Activated naive CD4-positive, alpha-beta T cell treated with Interleukin-2 at 50 U/mL for 16 hours (primary cell): ENCODE measurements around the gene GLB1L3.
"Not testable (repeated sequence)": the region's sequence is repeated elsewhere in the genome, so short reads cannot be mapped to it uniquely, and the experiment has no call there.

Experiments
- DNase-seq: peaks from one replicate; pipeline ENCODE4 v3.0.0-alpha.2; 2020

The GLB1L3 gene

GRCh38 chr11:134317103-134317502 lies 40.9 kb downstream of the GLB1L3 start:
- DNase-seq: no peak

DNA sequence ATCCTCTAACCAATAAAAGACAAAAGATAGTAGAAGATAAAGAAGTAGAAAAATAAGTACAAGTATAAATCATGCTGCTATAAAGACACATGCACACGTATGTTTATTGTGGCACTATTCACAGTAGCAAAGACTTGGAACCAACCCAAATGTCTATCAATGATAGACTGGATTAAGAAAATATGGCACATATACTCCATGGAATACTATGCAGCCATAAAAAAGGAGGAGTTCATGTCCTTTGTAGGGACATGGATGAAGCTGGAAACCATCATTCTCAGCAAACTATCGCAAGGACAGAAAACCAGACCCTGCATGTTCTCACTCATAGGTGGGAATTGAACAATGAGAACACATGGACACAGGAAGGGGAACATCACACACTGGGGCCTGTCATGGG lies 45.2 kb downstream of the GLB1L3 start:
- not testable (repeated sequence) for DNase-seq

GRCh38 chr11:134322553-134322952 lies 46.4 kb downstream of the GLB1L3 start:
- DNase-seq: no peak

DNA sequence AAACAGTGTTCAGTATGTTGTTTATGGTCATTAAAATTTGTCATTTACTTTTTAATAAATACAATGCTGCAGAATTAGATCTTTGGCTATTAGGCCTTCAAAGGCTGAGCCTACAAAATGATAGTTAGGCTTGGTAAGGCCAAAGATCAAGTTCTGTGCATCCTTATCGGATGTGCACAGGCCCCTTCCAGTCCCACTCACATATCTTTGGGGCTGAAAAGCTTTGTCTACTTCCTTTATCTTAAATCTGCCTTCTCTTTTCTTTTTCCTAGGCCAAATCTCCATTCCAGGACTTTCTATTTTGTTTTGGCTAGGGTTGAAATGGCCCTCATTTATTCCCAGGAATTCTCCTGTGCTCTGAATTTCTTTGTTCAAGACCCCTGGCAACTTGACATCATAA lies 52.3 kb downstream of the GLB1L3 start:
- DNase-seq: no peak

DNA sequence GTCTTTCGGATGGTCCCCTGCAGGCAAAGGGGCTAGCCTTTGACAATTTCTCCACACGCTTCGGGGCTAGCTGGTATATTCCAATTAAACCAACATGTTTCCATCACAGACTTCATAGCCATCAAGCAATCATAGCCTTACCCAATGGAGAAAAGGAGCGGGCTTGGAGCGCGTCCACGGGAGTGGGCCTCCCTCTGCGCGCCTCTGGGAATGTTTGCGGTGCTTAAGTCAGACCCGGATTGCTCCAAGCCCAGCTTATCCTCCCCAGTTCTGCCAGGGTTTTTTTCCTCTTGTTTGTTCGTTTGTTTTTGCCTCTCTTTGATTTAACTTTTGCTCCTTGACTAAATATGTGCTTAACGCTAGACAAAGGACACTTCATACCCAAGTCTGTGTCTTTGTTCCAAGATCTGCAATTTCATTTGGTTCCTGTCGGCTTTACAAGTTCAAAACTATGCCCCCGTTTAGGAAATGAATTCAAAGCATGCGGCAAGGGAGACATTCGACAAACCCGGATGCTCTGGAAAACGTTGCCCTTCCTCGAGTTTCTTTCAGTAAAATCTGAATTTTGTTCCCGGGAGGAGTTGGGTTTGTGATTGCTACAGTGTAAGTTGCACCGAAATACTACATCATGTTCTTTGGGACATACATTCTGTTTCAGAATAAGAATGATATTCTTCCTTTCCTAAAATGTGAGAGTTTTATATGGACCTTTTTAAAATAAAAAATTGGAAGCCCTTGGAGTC lies 54.6 kb downstream of the GLB1L3 start:
- DNase-seq: no peak

GRCh38 chr11:134331354-134332188 lies 55.4 kb downstream of the GLB1L3 start, which contains the start of gene GLB1L2:
GLB1L2 (plus strand) TSS chr11:134331988; CDS start chr11:134332062, 74 bp downstream.
- peak; percentile 80 for DNase-seq

DNA sequence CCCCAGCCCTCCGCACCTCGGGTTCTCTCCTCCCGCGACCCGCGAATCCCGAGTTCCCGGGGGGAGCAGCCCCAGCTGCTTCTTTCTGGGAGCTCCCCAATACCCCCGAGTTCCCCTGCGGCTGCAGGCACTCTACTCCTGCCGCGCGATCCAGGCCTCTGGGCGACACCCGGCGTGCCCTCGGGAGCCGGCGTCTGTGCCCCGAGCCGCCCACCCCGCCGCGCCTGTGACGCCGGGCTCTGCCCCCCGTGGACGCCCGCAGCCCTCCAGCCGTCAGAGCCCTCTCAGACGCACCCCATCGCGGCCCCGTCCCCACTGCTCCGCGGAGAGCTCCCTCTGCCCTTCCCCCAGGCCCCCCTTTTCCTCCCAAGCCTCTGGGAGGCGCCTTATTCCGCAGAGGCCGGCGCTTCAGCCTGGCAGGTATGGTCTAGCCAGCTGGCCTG lies 56.0 kb downstream of the GLB1L3 start:
- DNase-seq: no peak

GRCh38 chr11:134332782-134333181 lies 56.6 kb downstream of the GLB1L3 start:
- no peak for DNase-seq

GRCh38 chr11:134333312-134333711 lies 57.1 kb downstream of the GLB1L3 start:
- DNase-seq: no peak

GRCh38 chr11:134333946-134334345 lies 57.8 kb downstream of the GLB1L3 start:
- DNase-seq: no peak

- DNase-seq: no peak
Measured at GRCh38 chr11:134334796-134335571, 58.8 kb downstream of the GLB1L3 start.

DNA sequence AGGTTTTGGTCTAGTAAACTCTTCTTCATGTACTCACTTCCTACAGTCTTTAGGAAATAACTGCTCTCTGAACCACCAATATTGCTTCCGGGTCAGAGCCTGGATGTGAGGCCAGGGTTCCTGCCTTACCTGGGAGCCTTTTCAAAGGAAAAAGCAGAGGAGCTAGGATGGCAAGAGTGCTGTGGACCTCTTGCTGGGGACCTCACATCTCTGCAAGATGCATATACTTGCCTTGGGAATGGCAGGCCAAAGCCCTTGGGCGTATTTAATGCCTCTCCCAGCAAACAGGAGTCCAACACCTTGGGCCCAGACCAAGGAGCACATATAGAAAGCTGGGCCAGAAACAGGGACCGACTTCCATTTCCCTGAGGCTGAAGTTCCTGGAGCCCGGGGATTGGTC lies 60.9 kb downstream of the GLB1L3 start:
- no peak for DNase-seq

DNA sequence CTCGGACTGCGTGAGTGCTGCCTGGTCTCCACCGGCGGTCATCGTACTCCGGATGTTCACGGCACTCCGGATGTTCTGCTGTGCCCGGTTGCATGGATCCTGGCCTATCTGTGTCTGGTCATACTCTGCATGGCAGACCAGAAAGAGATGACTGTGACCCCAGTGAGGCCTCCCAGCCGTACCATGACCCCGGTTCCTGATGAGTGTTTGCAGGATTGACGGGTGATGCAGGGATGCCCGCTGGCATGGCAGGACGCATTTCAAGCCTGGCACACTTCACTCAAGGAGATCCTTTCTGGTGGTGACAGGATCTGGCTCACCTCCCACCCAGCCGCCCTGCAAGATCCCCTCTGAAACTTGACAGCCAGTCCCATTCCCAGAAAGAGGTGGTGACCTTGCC lies 61.9 kb downstream of the GLB1L3 start:
- no peak for DNase-seq

DNA sequence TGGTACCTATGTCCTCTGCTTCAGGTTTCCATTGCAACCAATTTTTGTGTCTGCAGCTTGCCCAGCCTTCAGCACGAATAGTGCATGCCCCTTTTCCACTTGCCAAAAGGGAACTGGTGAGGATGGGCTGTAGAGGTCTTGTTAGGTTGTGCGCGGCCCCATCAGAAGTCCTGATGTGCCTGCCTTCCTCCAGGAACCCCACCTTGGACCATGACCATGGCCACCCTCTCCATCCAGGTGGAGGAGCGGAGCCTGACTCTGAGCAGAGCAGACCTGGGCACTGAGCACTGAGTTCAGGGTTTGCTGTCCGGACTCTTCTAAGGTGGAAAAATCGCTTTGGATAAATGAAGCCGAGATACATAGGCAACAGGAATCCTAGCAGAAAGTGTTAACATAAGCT lies 62.5 kb downstream of the GLB1L3 start:
- no peak for DNase-seq

GRCh38 chr11:134339756-134340155 lies 63.6 kb downstream of the GLB1L3 start:
- no peak for DNase-seq

DNA sequence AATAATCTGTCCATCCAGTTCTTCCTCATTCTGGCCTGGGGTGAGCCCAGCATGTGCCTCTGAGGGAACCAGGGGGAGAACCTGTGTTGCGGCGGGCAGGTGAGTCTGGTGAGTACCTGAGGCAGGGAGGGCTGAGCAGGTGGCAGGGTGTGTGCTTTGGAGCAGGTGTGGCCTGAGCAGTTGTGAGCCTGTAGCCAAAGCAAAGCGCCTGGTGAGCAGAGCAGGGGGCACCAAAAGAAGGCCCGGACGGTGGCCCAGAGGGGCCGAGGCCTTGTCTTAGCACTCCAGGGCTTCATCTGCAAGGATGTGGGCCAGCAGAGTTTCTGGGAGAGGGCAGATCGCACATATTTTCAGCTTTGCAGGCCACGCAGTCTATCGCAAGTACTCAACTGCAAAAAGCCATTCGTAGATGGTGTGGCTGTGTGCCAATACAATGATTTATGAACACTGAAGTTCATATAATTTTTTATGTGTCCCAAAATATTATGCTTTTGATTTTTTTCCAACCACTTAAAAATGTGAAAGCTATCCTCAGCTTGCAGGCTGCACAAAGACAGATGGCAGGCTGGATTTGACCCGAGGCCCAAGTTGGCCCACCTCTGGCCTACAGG lies 64.3 kb downstream of the GLB1L3 start:
- DNase-seq: no peak

GRCh38 chr11:134341805-134342571 lies 65.8 kb downstream of the GLB1L3 start:
- no peak for DNase-seq

- no peak for DNase-seq
Measured at GRCh38 chr11:134342572-134343340, 66.6 kb downstream of the GLB1L3 start.

DNA sequence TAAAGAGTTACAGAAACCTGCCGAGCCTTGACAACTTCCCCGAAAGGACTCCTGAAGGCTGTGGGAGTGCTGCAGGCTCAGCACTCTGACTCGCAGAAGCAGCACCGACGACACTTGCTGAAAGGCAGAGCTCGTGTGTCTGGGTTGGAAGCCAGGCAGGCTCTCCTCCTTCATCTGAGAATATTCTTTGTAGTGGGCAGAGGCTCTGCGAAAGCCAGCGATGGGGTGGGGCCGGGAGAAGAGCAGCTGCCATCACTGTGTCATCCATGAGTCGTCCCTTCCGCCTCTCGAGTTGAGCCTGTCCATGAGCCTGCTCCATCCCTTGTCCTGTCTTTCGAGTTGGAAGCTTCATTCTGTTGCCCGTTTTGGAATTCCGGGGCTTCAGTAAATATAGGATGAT lies 67.5 kb downstream of the GLB1L3 start:
- no peak for DNase-seq

DNA sequence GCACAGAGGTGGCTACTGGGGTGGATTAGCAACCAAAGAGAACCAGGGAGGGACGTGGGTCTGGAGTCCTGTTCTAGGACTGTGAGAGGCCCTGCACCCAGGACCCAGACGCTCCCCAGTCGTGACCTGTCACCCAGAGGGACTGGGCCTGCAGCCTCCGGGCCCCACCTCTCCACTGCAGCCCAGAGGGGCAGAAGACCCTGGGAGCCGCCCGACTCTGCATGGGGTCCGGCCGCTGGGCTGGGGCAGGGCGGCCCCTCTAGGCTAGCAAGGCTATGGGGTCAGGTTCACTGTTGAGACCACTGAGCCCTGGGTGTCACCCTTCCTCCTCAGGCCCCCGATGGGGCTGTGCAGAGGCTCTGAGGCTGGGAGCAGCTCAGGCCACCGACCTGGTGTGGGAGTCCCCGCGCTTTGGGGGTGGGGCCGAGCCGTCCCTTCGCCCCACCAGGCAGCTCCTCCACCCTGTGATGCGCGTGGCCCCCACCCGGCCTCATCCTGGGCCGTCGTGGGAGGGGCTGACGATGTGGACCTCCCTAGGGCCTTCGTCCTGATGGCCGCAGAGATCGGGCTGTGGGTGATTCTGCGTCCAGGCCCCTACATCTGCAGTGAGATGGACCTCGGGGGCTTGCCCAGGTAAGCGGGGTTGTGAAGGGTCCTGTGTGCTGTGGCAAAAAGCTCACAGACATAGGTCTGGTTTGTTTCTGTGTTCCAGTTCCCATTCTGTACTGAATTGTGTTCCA lies 68.5 kb downstream of the GLB1L3 start:
- DNase-seq: not testable (repeated sequence)

- no peak for DNase-seq
Measured at GRCh38 chr11:134345237-134345550, 69.0 kb downstream of the GLB1L3 start.
